Measurements from ENCODE around the gene ZNF570. TPM values are rescaled to one million over a fixed set of nuclear protein-coding genes. Genes with fewer than 3 reads are reported as not detected.
A peak's percentile ranks its signal among the peaks of the same experiment; 100 is the strongest.

ZNF570 gene
- 6.6 TPM for polyA plus RNA-seq (ENCODE audit: insufficient read length)

- peak; percentile 93 for DNase-seq
These were observed at the start of gene ZNF570 for GRCh38 chr19:37468961-37469777. Gene ZNF570, plus strand, starts transcription at chr19:37469356. Its CDS starts 999 bp downstream, at chr19:37470355.

- no peak for DNase-seq
These were observed 16.5 kb upstream of the ZNF570 start for GRCh38 chr19:37452500-37453245.

GRCh38 chr19:37466277-37466797 lies 2.8 kb upstream of the ZNF570 start:
- DNase-seq: no peak

- peak; percentile 94 for DNase-seq
These were observed 2.2 kb upstream of the ZNF570 start, which contains the start of gene ZNF569 for GRCh38 chr19:37466798-37467607. Gene ZNF569, minus strand, starts transcription at chr19:37467444. Its CDS starts 22,523 bp downstream, at chr19:37444921.

GRCh38 chr19:37467608-37468090 lies 1.5 kb upstream of the ZNF570 start:
- peak; percentile 0 for DNase-seq

- DNase-seq: no peak
These were observed 1.1 kb downstream of the ZNF570 start for GRCh38 chr19:37470216-37470615.

GRCh38 chr19:37472165-37472564 lies 3.0 kb downstream of the ZNF570 start:
- no peak for DNase-seq

- no peak for DNase-seq
These were observed 15.4 kb downstream of the ZNF570 start for GRCh38 chr19:37484406-37485168.

- no peak for DNase-seq
These were observed 23.1 kb downstream of the ZNF570 start for GRCh38 chr19:37492213-37492612.

- no peak for DNase-seq
These were observed 36.8 kb downstream of the ZNF570 start for GRCh38 chr19:37505958-37506386.

- peak; percentile 81 for DNase-seq
These were observed 37.4 kb downstream of the ZNF570 start, which contains the start of gene ZNF793 for GRCh38 chr19:37506387-37507166. Gene ZNF793, plus strand, starts transcription at chr19:37506939. Its CDS starts 16,501 bp downstream, at chr19:37523440.

- DNase-seq: no peak
These were observed 38.0 kb downstream of the ZNF570 start for GRCh38 chr19:37507167-37507464.

GRCh38 chr19:37511186-37511585 lies 42.0 kb downstream of the ZNF570 start:
- no peak for DNase-seq

- DNase-seq: no peak
These were observed 42.7 kb downstream of the ZNF570 start for GRCh38 chr19:37511821-37512220.

- DNase-seq: no peak
These were observed 44.2 kb downstream of the ZNF570 start for GRCh38 chr19:37513397-37513796.

- no peak for DNase-seq
These were observed 50.7 kb downstream of the ZNF570 start for GRCh38 chr19:37519890-37520289.

GRCh38 chr19:37537391-37537947 lies 68.3 kb downstream of the ZNF570 start:
- no peak for DNase-seq

Measured in hindlimb muscle (tissue), 1 donor.